ENCODE measurements around the gene PPP3CA.
"Not testable (repeated sequence)": the region's sequence is repeated elsewhere in the genome, so short reads cannot be mapped to it uniquely, and the experiment has no call there.

The PPP3CA gene

GRCh38 chr4:101200561-101200960 is 146.8 kb downstream of the PPP3CA start:
- DNase-seq = no peak

DNA sequence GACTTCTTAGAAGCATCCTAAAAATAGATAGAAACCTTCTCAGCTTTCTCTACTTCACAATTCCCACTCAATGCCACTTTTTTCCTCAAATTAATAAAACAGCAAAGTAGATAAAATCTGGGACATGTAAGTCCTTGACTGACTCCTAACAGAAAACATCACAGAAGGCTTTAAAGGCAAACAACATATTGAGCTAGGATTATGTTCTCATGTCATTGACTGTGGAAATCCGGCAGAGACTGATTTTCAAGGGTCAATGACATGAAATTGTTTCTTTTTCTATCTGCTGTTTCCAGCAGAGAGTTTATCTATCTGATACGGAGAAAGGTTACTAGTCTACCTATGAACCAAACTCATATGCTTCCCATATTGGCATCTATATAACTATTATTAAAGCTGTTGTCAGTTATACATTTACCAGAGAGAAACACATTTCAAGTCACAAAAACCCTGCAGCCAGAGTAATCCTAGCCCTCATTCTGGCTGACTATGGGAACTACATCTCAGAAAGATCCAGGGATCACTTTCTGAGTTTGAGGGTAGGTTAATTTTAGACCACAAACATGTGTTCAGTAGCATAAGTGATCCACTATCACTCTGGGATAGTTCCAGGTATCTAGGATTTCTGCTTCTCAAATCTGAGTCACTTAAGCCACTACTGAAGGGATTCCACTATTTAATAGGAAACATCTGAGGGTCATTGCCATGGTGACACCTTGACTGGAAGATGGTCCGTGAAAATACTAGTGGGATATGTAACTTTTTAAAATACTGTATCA is 147.6 kb downstream of the PPP3CA start:
- DNase-seq = no peak

- peak; percentile 53 for DNase-seq
Observed at GRCh38 chr4:101198682-101199339, 148.5 kb downstream of the PPP3CA start.

DNA sequence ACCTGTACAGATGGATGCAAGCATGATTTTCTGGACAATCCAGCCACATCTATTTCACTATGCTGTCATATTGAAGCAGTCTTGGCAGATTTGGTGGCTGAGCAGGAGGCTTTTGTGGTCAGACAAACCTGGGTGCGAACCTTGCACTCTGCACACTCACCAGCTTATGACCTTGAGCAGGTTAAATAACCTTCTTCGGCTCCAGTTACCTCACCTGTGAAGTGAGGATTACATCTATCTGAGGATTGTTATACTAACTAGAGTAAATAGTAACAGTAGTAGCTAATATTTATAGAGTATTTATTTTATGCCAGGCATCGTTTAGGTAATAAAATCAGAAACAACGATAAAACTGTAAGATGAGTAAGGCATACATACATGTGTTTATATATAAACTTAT is 150.0 kb downstream of the PPP3CA start:
- DNase-seq = no peak

GRCh38 chr4:101192244-101192643 is 155.1 kb downstream of the PPP3CA start:
- DNase-seq = no peak

- peak; percentile 10 for DNase-seq
Observed at GRCh38 chr4:101191302-101192098, 155.8 kb downstream of the PPP3CA start.

GRCh38 chr4:101190751-101191150 is 156.6 kb downstream of the PPP3CA start:
- DNase-seq = no peak

- DNase-seq = no peak
Observed at GRCh38 chr4:101188906-101189305, 158.4 kb downstream of the PPP3CA start.

- no peak for DNase-seq
Observed at GRCh38 chr4:101187841-101188240, 159.5 kb downstream of the PPP3CA start.

- no peak for DNase-seq
Observed at GRCh38 chr4:101186567-101187184, 160.7 kb downstream of the PPP3CA start.

GRCh38 chr4:101184668-101185067 is 162.7 kb downstream of the PPP3CA start:
- no peak for DNase-seq

DNA sequence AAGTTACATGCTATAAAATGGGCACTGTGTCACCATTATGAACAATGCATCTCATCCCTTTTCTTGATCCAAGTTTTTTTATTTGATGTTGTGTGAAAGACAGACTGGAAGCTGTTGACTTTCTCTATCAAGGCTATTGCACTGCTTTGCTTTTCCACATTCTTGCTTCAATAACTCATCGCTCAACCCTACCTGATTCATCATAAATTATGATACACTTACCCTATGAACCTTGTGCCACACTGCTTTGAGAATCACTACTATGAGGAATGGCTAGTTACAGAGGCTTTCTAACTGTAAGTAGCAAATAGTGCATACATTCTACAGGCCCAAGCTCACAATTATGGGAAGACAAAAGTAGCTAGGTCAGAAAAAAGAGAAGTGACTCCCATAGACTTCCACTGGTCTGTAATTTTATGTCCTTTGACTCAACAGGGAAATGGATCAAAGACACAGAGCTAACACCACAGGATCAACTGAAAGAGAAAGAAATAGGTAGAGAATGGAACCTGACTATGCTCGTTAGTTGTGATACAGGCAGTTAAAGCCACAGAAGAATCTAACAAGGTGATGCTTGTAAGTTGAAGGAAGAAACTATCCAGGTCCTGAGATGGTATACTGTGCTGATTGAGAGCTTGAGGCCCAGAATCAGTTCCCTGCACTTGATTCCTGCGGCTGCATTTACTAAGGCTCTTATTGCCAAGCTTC is 163.5 kb downstream of the PPP3CA start:
- no peak for DNase-seq

- DNase-seq = no peak
Observed at GRCh38 chr4:101183221-101183620, 164.1 kb downstream of the PPP3CA start.

GRCh38 chr4:101182688-101183087 is 164.6 kb downstream of the PPP3CA start:
- not testable (repeated sequence) for DNase-seq

DNA sequence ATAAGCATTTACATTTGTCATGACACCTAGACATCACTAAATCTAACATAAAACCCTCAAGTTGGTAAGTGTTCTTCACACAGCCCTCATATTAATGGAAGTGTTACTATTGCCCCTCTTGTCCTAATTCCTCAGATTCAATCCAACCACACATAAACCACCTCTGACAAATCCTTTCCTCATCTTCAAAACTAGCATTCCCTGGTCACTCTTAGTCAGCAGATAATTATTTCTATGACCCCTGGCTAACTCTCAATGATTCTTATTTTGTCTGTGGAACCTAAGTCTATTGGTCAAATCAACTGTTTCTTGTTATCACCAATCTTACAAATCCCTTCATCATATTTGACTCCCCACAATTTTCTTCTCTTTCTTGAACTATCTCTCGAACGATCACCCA is 168.6 kb downstream of the PPP3CA start:
- no peak for DNase-seq

- DNase-seq = no peak
Observed at GRCh38 chr4:101177154-101177553, 170.2 kb downstream of the PPP3CA start.

DNA sequence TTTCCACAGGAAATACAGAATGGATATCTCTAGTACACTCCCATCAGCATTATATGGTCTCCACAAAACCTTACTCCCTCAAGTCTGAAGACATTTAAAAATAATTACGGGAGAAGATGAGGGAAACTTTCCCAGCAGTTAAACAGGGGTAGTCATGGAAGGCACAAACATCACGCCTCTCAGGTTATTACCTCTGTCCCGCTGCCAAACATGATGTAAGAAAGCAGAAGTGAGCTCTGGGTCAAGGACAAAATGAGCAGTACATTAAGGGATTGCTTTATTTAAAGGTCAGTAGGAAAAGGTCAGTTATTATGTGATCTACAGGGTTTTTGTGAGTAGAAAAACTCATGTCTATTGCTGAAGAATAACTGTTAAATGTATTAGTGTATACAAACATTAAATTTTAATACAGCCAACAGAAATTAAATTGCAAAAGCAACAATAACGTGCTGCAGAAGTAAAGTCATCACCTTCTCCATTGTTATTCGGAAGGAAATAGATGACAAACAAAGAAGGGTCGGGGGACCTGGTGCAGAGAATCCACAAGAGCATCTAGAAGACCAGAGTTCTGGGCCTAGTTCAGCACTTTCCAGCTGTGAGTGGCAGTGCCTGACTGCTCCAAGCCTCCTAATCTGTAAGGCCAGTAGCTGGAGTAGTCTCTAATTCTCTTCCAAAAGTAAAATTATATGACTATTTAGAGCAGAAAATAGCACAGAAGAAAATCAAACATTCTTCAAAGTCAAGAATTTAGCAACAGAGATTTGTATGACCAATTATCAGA is 171.2 kb downstream of the PPP3CA start:
- no peak for DNase-seq

- no peak for DNase-seq
Observed at GRCh38 chr4:101174679-101175345, 172.5 kb downstream of the PPP3CA start.

DNA sequence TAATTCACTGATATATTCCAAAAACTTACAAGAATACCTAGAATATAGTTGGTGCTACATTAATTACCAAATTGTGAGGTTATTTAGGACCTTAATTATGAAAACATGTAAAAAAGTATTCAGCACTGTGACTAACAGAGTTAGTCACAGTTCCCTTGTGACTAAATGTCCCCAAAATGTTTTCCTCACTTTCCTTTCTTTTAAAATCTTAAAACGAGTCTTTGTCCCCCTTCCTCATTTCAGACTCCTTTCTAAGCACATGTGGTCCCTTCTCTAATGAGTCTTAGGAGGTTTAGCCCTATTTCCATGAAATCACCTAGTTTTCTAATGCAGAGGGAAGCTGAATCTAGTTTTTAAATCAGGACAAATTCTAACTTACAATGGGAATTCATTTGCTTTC is 175.0 kb downstream of the PPP3CA start:
- DNase-seq = no peak

- DNase-seq = no peak
Observed at GRCh38 chr4:101171747-101172146, 175.6 kb downstream of the PPP3CA start.

Measured in NCI-H1092 (cell line).